Measurements from ENCODE around the gene SLC27A5. TPM values are rescaled to one million over a fixed set of nuclear protein-coding genes. Genes with fewer than 3 reads are reported as not detected.

Gene SLC27A5, protein sequence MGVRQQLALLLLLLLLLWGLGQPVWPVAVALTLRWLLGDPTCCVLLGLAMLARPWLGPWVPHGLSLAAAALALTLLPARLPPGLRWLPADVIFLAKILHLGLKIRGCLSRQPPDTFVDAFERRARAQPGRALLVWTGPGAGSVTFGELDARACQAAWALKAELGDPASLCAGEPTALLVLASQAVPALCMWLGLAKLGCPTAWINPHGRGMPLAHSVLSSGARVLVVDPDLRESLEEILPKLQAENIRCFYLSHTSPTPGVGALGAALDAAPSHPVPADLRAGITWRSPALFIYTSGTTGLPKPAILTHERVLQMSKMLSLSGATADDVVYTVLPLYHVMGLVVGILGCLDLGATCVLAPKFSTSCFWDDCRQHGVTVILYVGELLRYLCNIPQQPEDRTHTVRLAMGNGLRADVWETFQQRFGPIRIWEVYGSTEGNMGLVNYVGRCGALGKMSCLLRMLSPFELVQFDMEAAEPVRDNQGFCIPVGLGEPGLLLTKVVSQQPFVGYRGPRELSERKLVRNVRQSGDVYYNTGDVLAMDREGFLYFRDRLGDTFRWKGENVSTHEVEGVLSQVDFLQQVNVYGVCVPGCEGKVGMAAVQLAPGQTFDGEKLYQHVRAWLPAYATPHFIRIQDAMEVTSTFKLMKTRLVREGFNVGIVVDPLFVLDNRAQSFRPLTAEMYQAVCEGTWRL
- polyA plus RNA-seq (2012; ENCODE audit: low read depth, missing spikeins), result 23.9 TPM

DNA sequence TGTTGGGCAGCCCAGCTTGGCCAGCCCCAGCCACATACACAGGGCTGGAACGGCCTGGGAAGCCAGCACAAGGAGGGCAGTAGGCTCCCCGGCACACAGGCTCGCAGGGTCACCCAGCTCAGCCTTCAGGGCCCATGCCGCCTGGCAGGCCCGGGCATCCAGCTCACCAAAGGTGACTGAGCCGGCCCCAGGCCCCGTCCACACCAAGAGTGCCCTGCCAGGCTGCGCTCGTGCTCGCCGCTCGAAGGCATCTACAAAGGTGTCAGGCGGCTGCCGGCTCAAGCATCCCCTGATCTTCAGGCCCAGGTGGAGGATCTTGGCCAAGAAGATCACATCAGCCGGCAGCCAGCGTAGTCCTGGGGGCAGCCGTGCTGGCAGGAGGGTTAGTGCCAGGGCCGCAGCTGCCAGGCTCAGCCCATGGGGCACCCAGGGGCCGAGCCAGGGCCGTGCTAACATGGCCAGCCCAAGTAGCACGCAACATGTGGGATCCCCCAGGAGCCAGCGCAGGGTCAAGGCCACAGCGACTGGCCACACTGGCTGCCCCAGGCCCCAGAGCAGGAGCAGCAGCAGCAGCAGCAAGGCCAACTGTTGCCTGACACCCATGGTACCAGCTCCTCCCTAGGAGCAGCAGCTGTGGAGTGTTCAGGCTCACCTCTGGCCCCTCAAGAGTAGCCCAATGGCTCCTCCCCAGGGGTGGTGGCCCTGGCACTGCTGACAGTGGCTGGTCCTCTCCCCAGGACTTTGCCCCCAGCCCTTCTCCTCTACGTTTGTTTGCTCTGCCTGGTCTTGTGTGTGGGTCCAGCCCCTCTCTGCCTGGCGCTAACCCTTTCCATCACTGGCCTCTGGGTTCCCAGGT is at the start of gene SLC27A5:
TSS of gene SLC27A5 (minus strand) at position 640 of the 856 bp plus-strand sequence. CDS start at position 603, 37 bp downstream.
- no peak for TF ChIP-seq SPI1 (IDR thresholded peaks at IDR 0.05; ENCODE audit: low read depth, low read length)
- TF ChIP-seq POLR2A (IDR thresholded peaks at IDR 0.05; ENCODE audit: low read depth, low read length), result no peak
- TF ChIP-seq POU2F2 (IDR thresholded peaks at IDR 0.05; ENCODE audit: low read depth, low read length), result no peak
- no peak for TF ChIP-seq PAX5 (IDR thresholded peaks at IDR 0.05; ENCODE audit: insufficient read depth, low read length, severe bottlenecking)
- TF ChIP-seq TAF1 (IDR thresholded peaks at IDR 0.05; ENCODE audit: low read depth, low read length), result no peak
- TF ChIP-seq POLR2AphosphoS5 (IDR thresholded peaks at IDR 0.05; ENCODE audit: low read depth, low read length), result no peak
- DNase-seq (ENCODE audit: insufficient read length, low spot score), result no peak
- no peak for FAIRE-seq

DNA sequence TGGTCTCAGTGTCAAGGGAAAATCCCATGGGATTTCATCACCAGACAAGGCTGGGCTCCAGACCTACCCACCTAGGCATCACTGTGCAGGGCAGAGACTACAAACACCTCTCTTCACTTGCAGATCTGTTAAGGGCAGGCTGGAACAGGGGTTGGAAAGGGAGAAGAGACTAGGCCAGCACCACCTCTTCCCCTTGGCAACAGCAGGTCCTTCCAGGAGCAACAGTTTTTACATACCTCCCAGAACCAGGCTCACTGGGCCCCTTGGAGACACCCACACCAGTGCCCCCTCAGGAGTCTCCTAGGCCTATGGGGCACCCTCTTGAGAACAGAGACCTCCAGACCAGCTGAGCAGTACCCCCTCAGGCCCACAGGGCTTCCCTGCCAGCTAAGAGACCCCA is 49.1 kb upstream of the SLC27A5 start:
- FAIRE-seq, result no peak
- TF ChIP-seq PAX5 (IDR thresholded peaks at IDR 0.05; ENCODE audit: insufficient read depth, low read length, severe bottlenecking), result no peak
- TF ChIP-seq SPI1 (IDR thresholded peaks at IDR 0.05; ENCODE audit: low read depth, low read length), result no peak
- TF ChIP-seq POLR2AphosphoS5 (IDR thresholded peaks at IDR 0.05; ENCODE audit: low read depth, low read length), result no peak
- no peak for TF ChIP-seq TAF1 (IDR thresholded peaks at IDR 0.05; ENCODE audit: low read depth, low read length)
- TF ChIP-seq POLR2A (IDR thresholded peaks at IDR 0.05; ENCODE audit: low read depth, low read length), result no peak
- no peak for TF ChIP-seq POU2F2 (IDR thresholded peaks at IDR 0.05; ENCODE audit: low read depth, low read length)
- no peak for DNase-seq (ENCODE audit: insufficient read length, low spot score)

DNA sequence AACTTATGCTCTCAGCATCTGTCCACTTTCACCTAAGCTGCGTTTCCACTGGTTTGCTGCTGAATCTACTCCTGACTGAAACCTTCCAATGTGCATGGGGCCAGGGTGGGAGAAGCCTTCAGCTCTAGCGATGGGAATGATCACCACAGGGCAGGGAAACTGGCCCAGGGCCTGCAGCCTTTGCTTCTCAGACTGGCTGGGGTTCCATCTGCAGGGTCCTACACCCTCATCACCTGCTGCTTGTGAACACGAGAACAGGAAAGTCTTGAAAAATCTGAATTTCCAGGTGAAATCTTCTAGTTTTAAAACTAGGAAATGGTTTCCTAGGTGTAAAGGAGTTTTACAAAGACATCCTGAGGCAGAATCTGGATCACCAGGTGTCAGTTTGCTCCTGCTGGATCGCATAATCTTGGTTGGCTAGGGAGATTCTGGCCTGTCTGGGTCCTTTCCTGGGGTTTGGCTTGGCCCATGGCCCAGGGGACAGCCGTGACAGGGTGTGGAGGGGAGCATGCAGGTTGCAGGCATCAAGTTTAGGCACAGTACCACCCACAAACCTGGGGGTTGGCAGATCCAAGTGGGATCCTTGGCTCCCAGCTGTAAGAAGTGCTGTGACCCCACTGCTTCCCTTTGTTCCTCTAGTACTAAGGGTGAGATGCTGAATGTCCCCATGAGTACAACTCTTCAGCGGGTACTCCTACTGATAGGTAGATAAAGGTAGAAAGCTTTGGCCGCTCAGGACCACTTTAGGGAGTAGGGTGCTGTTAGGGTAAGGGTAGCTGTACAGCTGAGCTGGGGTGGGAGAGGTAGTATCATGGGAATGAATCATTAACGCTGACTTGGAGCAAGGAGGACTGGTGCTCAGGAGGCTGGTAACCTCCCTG is 48.5 kb upstream of the SLC27A5 start:
- no peak for TF ChIP-seq SPI1 (IDR thresholded peaks at IDR 0.05; ENCODE audit: low read depth, low read length)
- TF ChIP-seq POU2F2 (IDR thresholded peaks at IDR 0.05; ENCODE audit: low read depth, low read length), result no peak
- TF ChIP-seq POLR2A (IDR thresholded peaks at IDR 0.05; ENCODE audit: low read depth, low read length), result no peak
- no peak for TF ChIP-seq POLR2AphosphoS5 (IDR thresholded peaks at IDR 0.05; ENCODE audit: low read depth, low read length)
- no peak for TF ChIP-seq PAX5 (IDR thresholded peaks at IDR 0.05; ENCODE audit: insufficient read depth, low read length, severe bottlenecking)
- no peak for TF ChIP-seq TAF1 (IDR thresholded peaks at IDR 0.05; ENCODE audit: low read depth, low read length)
- FAIRE-seq (peak; percentile 63), DNase-seq (ENCODE audit: insufficient read length, low spot score) (no peak)

DNA sequence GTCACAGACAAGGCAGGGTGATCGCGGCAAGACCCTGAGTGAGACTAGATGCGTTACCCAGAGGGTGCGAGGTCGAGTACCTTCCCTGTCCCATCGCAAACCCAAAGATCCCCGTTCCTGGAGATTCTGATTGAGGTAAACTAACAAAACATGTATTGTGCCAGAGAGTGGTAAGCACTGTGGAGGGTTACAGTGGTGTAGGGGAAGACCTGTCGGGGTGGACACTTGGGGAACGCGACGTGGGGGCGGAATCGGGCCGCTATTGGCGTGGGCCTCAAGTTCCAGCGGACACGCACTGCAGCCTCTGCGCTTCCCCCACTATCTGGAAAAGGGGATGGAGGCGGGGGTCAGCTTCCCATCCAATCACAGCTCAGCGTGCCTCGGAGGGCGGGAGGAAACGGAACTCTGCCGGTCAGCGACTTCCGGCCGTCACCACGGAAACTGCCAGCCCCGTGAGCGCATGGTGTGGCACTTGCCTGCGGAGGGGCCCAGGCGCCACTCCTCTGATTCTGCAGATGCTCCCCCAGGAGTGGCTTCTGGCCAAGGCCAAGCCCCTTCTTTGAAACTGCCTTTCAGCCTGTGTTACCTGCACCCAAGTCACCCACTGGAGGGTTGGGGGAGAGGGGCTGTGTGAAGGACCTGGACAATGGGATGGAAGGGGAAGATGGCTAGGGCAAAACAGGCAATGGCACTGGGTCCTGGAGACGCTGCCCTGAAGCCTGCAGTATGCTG is 47.6 kb upstream of the SLC27A5 start:
- FAIRE-seq, result peak; percentile 99
- TF ChIP-seq PAX5 (IDR thresholded peaks at IDR 0.05; ENCODE audit: insufficient read depth, low read length, severe bottlenecking) (peak; percentile 83), TAF1 (IDR thresholded peaks at IDR 0.05; ENCODE audit: low read depth, low read length) (peak; percentile 67), POU2F2 (IDR thresholded peaks at IDR 0.05; ENCODE audit: low read depth, low read length) (peak; percentile 71), POLR2A (IDR thresholded peaks at IDR 0.05; ENCODE audit: low read depth, low read length) (peak; percentile 92), SPI1 (IDR thresholded peaks at IDR 0.05; ENCODE audit: low read depth, low read length) (peak; percentile 58), POLR2AphosphoS5 (IDR thresholded peaks at IDR 0.05; ENCODE audit: low read depth, low read length) (peak; percentile 95)
- peak; percentile 84 for DNase-seq (ENCODE audit: insufficient read length, low spot score)

DNA sequence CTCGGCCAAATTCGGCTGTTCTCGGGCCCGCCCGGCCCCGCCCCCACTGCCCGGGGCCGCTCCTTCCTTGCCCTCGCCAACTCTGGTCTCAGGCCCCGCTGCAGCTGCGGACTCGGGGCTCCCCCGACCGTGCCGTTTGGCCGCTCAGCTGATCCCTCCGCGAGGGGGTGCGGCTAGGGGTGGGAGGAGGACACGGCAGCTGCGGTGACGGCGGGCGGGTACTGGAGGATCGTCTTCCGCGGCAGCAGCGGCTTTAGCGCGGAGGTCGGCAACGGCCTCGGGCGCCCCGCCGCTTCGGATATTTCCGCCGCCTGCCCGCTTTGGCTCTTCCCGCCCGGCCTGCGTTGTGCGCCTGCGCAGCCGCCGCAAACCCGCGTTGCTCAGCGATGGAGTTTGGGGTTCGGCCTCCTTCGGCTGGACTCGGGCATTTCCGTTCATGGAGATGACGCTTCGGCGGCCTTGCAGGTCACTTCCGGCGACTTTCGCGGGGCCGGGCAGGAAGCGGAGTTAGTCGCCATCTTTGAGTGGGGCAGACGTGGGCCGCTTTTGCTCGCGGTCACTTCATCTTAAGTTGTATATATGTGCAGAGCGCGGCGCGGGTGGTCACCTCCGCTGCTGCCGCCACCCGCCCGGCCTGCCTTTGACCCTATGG is 47.0 kb upstream of the SLC27A5 start:
- FAIRE-seq, result no peak
- TF ChIP-seq POU2F2 (IDR thresholded peaks at IDR 0.05; ENCODE audit: low read depth, low read length) (no peak), SPI1 (IDR thresholded peaks at IDR 0.05; ENCODE audit: low read depth, low read length) (0 out of 2 replicates have a peak, but pooled peaks have one; percentile 1)
- DNase-seq (ENCODE audit: insufficient read length, low spot score), result peak; percentile 88

DNA sequence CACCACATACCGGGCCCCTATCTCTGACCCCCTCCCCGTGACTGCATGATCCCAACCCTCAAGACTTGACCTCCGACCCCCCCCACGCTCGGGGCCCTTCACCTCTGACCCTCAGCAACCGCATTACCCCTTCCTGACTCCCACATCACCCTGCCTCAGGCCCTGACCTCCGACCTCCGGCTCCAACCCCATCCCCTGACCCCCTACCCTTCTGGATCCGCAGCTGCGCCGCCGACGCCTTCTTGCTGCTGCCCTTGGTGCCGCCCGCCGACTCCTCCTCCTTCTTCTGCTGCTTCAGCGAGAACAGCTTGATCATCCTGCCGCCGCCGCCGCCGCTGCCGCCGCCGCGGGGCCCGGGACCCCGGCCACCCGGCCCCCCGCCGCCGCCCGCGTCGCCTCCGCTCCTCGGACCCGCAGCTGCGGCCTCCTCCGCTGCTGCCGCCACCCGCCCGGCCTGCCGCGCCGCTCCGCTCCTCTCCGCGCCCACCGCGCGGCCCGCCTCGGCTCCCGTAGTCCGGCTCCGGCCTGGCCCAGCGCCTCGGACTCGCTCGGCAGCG is 46.4 kb upstream of the SLC27A5 start, which contains the start of gene UBE2M:
TSS of gene UBE2M (minus strand) at position 546 of the 557 bp plus-strand sequence. CDS start at position 316, 230 bp downstream.
- FAIRE-seq, result no peak
- DNase-seq (ENCODE audit: insufficient read length, low spot score), result no peak
- TF ChIP-seq SPI1 (IDR thresholded peaks at IDR 0.05; ENCODE audit: low read depth, low read length) (no peak), PAX5 (IDR thresholded peaks at IDR 0.05; ENCODE audit: insufficient read depth, low read length, severe bottlenecking) (no peak), POU2F2 (IDR thresholded peaks at IDR 0.05; ENCODE audit: low read depth, low read length) (no peak), POLR2A (IDR thresholded peaks at IDR 0.05; ENCODE audit: low read depth, low read length) (no peak), POLR2AphosphoS5 (IDR thresholded peaks at IDR 0.05; ENCODE audit: low read depth, low read length) (no peak), TAF1 (IDR thresholded peaks at IDR 0.05; ENCODE audit: low read depth, low read length) (no peak)

All from GM12891 (cell line).